Measurements from ENCODE around the gene ERICH6B.
A peak's percentile ranks its signal among the peaks of the same experiment; 100 is the strongest.
"Not testable (repeated sequence)": the region's sequence is repeated elsewhere in the genome, so short reads cannot be mapped to it uniquely, and the experiment has no call there.

ERICH6B gene

DNA sequence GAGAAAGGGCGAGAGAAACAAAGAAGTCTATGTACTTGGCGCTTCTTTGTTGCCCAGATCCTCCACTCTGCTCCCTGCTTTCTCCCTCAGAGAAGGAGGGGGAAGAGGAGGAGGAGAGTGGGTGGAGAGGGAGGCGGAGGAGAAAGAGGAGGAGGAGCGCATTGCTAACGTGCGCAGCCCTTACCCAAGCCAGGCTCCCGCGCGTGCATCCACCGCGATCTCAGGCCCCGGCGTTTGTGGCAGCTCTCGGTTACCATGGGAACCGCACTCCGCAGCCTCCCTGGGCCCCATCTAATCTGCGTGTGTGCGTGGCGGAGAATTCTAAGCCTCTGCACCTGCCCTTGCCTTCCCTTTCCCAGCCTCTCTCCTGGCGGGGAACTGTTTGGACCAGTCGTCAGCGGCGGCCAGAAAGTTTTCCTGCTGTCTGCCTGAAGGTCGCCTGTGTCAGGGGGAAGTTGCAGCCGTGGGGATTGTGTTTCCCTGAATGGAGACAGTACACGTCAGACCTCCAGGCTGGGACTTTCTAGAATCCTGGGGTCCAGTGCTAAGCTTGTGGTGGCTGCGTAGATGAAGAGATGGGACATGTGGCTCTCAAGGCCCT, at the start of gene ERICH6B:
Gene ERICH6B (minus strand): TSS at position 239 of the 601 bp plus-strand sequence. CDS start 18,734 bp downstream, outside the sequence.
- no peak for DNase-seq (ENCODE audit: low spot score)

DNA sequence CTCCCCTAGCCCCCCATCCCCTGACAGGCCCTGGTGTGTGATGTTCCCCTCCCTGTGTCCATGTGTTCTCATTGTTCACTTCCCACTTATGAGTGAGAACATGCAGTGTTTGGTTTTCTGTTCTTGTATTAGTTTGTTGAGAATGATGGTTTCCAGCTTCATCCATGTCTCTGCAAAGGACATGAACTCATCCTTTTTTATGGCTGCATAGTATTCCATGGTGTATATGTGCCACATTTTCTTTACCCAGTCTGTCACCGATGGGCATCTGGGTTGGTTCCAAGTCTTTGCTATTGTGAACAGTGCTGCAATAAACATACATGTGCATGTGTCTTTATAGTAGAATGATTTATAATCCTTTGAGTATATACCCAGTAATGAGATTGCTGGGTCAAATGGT, 47.4 kb upstream of the ERICH6B start:
- DNase-seq (ENCODE audit: low spot score), result not testable (repeated sequence)

DNA sequence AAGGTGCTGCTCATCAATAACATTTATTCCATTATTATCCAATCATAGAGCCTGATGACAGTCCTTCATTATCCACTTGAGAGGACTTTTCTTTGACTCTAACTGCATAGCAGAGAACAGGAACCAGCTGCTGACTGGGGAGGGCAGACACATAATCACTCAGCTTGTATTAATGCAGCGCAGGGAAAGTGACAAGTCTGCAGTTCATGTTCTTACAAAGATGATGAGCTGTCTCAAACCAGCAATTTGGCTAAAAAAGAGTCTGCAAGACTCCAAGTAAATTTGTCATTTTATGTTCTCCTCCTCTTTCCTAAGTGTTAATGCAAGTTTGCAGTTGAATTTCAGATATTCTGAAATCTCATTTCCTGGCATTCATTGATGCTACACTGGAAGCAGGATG, 46.6 kb upstream of the ERICH6B start:
- no peak for DNase-seq (ENCODE audit: low spot score)

DNA sequence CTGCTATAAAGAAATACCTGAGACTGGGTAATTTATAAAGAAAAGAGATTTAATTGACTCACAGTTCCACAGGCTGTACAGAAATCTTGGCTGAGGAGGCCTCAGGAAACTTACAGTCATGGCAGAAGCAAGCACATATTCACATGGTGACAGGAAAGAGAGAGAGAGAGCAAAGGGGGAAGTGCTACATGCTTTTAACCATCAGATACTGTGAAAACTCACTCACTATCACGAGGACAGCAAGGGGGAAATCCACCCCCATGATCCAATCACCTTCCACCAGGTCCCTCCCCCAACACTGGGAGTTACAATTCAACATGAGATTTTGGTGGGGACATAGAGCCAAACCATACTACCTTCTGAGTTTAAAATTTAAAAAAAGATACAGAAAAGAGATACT, 44.9 kb upstream of the ERICH6B start:
- not testable (repeated sequence) for DNase-seq (ENCODE audit: low spot score)

DNA sequence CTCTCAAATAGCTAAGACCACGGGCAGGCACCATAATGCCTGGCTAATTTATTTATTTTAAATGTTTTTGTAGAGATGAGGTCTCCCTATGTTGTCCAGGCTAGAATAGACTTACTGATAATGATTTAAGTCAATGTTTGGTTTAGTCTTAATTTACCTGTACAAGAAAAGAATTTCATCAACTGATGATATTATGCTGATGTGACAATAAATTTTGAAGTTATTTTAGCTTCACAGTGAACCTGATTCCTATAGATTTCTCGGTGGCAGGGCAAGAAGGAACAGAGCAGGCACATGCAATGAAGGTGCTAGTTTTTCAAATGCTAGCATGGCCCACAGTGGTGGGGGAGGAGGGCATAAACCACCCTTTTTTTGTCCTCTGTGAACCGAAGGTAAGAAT, 44.0 kb upstream of the ERICH6B start:
- DNase-seq (ENCODE audit: low spot score), result no peak

DNA sequence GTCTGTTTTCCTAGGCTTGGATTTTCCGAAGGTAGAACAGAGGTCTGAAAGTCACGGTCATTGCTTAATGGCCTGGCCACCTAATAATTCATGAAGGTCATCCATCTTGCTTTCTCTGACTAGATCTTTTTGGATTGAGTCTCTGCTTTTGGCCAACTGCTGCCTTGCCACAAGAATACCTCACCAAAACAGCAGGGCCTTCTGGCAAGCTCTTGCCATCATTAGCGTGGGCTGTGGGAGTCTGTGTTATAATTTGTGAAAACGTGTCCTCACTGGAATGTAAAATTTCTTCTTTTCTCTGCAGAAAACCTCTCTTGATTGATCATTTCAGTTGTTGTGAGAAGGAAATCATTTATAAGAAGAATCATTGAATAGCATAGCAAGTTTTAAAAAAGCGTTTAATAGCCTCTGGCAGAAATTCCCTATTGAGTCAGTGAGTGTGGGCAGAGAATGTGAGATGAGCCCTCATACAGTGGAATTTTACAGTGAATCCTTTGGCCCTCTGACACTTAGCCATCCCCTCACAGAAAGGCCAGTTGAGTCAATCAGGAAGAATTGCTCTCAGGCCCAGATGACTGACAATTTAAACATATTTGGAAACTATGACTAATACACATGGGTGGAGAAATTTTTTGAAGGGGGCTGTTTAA, 43.2 kb upstream of the ERICH6B start:
- DNase-seq (ENCODE audit: low spot score), result no peak

DNA sequence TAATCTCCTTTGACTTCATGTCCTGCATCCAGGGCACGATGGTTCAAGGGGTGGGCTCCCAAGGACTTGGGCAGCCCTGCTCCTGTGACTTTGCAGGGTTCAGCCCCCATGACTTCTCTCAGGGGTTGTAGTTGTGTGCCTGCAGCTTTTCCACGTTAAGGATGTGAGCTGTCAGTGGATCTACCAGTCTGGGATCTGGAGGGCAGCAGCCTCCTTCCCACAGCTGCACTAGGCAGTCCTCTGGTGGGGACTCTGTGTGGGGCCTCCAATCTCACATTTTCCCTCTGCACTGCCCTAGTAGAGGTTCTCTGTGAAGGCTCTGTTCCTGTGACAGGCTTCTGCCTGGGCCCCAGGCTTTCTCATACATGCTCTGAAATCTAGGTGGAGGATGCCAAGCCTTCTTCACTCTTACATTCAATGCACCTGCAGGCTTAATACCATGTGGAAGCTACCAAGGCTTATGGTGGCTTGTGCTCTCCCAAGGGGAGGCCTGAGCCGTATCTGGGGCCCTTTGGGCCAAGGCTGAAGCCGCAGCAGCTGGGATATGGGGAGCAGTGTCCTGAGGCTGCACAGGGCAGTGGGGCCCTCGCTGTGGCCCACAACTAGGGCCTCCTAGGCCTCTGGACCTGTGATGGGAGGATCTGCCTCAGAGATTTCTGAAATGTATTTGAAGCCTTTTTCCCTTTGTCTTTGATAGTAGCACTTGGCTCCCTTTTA, 39.3 kb upstream of the ERICH6B start:
- no peak for DNase-seq (ENCODE audit: low spot score)

DNA sequence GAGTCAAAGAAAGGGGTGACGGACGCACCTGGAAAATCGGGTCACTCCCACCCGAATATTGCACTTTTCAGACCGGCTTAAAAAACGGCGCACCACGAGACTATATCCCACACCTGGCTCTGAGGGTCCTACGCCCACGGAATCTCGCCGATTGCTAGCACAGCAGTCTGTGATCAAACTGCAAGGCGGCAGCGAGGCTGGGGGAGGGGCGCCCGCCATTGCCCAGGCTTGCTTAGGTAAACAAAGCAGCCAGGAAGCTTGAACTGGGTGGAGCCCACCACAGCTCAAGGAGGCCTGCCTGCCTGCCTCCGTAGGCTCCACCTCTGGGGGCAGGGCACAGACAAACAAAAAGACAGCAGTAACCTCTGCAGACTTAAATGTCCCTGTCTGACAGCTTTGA, 29.7 kb upstream of the ERICH6B start:
- DNase-seq (ENCODE audit: low spot score), result not testable (repeated sequence)

DNA sequence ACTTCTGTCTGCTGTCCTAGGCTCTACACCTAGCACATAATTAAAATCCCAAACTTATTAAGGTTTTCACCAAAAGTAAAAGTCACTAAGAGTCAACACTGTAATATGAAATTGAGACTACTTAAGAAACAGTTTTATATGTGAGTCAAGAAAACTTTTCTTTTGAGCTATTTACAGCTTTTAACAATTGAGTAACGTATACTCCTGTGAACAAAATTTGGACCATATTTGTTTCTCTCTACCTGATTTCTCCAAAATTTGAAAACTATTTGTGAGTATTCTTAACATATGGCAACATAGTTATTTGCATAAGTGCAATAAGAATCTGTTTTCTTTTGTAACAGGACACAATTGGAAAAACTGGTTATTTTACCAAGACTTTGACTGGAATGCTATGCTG, 26.6 kb upstream of the ERICH6B start:
- not testable (repeated sequence) for DNase-seq (ENCODE audit: low spot score)

DNA sequence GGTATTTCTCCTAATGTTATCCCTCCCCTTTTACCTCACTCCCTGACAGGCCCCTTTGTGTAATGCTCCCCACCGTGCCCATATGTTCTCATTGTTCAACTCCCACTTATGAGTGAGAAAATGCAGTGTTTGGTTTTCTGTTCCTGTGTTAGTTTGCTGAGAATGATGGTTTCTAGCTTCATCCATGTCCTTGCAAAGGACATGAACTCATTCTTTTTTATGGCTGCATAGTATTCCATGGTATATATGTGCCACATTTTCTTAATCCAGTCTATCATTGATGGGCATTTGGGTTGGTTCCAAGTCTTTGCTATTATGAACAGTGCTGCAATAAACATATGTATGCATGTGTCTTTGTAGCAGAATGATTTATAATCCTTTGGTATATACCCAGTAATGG, 19.8 kb upstream of the ERICH6B start:
- not testable (repeated sequence) for DNase-seq (ENCODE audit: low spot score)

DNA sequence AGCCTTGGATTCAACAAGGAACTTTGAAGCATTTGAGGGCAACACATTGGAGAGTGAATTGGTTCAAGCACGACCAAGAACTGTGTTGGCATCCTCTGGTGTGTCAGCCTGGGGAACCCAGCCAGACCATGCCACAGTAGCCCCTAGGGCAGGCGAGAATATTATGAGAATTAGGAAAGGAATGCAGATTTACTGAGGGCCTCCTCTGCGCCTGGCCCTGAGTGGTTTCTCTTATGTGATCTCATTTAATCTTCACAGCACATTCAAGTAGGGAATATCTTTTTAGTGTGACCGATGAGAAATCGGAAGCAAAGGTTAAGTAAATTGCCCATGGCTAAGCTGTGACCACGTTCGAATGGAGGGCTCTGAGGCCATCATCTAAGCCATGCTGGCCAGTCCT, 15.3 kb upstream of the ERICH6B start:
- no peak for DNase-seq (ENCODE audit: low spot score)

DNA sequence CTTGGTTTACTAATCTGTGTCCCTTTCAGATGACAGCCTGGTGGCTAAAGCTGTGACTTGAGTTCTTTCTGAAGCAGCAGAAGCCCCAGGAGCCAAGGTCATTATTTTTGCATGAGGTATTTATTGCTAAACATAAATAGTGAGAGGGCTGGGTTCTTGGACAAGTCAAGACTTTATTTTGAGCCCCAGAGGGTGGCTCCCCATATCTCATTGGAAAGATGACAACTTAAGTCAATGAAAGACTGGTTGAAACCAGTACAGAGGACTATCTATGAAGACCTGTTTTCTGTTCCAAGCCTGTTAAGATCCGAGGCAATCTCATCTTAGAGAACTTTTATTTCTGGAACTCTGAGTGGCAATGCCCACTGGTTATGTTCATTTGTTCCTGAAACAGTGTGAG, 14.4 kb upstream of the ERICH6B start:
- DNase-seq (ENCODE audit: low spot score), result no peak

DNA sequence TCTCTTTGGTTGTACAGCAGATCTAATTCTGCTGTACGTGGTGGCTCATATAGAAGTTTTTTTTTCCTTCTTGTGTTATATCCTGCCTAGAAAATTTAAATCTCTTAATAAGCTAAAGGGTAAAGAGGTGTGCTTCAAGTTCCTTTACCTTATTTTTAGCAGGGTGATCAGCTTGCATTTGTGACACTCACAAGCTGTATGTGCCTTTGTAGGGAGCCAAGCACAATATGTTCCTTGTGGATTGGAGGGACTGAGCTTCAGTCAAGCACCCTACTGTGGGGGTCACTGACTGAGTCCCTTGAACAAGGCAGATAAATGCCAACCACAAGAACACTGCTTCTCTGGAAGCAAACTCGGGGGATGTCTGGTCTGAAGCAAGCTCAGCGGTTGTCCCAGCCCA, 12.6 kb upstream of the ERICH6B start:
- DNase-seq (ENCODE audit: low spot score), result no peak

DNA sequence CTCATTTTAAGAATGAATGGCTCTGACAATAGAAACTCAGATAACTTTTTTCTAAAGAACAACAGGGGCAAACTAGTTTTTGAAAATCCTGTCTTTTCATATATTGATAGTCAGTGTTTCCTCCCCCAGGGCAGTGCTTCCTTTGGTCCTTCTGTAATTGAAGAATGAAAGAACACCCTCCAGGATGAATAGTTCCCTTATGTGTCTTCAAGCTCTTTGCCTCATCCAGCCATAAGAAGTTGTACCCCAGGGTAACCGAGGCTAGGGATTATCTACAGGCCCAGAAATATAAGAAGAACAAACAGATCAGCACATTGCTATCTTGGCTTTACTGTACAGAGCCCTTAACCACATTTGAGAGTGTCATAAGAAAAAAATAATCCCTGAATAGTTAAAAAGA, 12.1 kb upstream of the ERICH6B start:
- DNase-seq (ENCODE audit: low spot score), result no peak

DNA sequence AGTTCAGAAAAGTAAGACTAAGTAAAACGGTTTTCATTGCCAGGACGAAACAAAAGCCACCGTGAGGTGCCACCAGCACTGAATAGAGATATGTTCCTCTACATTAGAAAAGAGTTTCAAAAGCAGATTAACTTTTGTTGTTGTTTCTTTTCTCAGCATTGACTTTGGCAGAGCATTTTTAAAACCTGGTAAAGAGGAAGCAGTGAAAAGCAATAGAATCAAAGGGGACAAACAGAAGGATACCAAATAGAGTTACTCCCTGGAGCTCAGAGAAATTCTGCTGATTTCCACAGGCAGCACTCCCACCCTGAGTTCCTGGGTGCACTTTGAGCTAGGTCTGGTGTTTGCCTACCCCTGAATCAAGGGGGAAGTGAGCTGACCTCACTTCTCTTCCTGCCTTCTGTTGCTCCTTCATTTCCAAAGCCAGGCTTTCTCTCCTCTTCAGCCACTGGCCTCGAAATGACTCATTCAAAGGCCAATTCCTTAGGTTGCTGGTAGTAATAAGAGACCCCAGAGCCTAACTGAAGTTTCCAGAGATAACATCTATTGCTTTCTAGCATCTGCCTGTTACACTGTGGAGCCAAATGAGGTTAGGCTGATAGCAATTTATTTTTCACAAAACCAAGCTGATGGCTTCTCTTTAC, 11.3 kb upstream of the ERICH6B start:
- no peak for DNase-seq (ENCODE audit: low spot score)

DNA sequence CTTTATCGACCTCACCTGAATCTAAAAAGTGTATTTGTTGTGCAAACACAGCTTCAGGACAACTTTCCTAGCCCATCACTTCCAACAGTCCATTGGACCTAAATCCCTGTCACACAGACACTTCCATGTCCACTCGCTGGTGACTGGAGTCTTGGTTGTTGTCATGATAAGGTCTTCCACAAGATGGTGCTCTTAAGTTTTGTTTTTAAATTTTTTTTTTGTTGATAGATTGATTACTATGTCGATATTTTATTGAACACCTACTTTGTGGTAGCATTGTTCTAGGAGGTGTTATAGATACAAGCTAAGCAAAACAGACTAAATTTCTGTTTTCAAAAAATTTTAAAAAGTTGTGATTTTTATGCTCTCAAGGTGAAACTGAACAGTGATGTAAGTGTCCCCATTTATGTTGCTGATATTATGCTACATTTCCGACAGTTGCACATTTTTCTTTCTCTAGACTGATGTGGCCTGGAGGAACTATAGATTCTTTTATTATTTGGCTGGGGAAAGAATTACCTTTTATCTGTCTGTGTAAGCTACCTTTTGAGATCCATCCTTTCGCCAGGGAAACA, 8.1 kb upstream of the ERICH6B start:
- DNase-seq (ENCODE audit: low spot score), result peak; percentile 38

DNA sequence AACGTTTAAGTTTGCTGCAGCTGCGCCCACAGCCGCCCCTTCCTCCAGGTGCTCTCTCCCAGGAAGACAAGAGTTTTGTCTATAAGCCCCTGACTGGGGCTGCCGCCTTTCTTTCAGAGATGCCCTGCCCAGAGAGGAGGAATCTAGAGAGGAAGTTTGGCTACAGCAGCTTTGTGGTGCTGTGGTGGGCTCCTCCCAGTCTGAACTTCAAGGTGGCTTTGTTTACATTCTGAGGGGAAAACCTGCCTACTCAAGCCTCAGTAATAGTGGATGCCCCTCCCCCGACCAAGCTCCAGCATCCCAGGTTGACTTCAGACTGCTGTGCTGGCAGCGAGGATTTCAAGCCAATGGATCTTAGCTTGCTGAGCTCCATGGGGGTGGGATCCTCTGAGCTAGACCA, 6.4 kb upstream of the ERICH6B start:
- DNase-seq (ENCODE audit: low spot score), result no peak

DNA sequence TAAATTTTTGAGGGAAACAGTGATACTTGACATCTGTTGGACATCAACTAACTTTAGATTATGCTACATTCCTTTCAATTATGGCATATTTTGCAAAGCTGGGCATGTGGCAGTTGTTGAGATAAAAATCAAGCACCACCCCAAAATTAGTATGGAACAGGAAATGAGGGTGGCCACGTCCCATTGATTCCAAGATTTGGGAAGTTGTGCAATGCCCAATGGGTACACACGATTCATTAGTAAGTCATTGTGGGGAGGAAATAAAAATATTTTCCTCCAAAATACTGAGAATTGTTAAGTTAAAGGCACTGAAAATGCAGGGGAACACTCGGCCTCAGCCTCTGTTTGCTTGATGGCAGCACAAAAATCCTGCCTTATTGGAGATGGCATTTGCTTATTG, 7.6 kb downstream of the ERICH6B start:
- DNase-seq (ENCODE audit: low spot score), result no peak

DNA sequence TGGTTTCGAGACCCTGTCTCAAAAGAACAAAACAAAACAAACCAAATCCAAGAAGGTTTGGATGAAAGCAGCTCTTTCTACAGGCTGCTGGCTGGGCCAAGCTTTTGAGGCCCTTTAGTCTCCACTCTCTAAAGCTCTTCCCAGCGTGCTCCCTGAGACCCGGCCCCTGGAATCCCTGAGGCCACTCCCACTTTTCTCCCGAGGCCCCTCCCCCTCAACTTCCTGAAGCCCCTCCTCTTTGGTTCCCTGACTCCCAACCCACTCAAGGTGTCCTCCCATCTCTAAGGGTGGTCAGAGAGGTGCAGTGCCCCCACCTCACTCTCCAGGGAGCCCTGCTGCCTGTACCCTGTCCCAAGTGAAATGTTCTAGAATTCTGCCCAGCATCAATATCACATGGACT, 10.6 kb downstream of the ERICH6B start:
- no peak for DNase-seq (ENCODE audit: low spot score)

DNA sequence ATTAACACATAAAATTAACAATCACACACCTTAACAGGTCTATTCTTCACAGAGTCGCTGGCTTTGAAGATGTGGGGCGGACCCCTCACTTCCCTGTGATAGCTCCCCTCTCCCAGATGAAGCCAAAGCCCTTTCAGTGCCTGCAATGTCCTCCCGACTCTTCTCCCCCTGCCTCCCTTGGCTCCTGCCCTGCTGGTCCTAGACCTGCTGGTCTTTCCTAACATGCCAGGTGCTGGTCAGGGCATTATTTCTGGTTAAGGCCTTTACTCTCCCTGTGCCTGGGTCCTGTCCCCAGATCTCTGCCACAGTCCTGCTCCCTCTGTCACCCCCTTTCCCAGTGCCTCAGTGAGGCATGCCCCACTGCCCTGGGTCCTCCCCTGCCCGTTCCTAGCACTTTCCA, 12.2 kb downstream of the ERICH6B start:
- no peak for DNase-seq (ENCODE audit: low spot score)

DNA sequence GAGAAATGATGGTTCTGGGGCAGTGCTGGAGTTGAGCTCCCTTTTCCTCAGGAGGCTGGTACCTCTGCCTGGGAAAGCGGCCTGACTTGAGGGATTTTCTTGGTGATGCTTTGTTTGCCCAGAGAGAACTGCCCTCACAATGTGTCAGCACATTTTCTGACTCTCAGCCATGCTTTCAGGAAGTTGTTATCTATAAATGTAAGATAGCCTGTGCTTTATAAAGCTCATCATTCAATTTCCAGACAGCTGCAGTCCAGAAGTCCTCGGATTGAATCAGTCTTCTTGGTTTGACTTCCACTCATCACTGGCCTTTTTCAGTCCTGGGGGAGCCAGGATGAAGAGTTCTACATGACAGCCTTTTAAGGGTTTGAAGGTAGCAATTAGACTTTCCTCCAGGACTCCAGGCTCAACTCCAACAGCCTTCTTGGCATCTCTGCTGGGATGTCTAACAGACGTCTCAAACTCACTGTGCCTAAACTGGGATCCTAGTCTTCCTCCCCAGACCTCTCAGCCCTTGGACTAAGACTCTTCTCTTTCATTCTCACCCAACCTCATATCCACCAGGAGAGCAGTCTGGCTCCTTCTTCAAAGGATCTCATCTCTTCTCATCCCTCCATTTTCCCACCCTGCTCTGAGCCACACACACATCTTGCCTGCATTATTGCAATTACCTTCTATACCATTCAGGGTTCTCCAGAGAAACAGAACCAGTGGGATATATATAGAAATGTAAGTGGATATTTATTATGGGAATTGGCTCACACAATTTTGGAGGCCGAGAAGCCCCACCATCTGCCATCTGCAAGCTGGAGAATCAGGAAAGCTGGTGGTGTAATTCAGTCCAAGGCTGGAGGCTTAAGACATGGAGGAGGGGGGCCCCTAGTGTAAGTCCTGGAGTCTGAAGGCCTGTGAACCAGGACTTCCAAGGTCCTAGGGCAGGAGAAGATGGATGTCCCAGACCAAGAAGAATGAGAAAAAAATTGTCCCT, 13.1 kb downstream of the ERICH6B start:
- no peak for DNase-seq (ENCODE audit: low spot score)

All from LoVo (cell line).